Measurements from ENCODE around the gene MRAP. TPM values are rescaled to one million over a fixed set of nuclear protein-coding genes. Genes with fewer than 3 reads are reported as not detected.

Gene MRAP
- total and polyA plus RNA-seq, 2 donors (not counting 1 experiment from before 2014, with no cell fraction given) = not detected

GRCh38 chr21:32311621-32312020 is 13.0 kb downstream of the MRAP start:
- Histone ChIP-seq H3K4me2 (replicated peaks; ENCODE audit: low read depth, low read length, poor library complexity, severe bottlenecking) (no peak overlapping the region), H3K4me3 (ENCODE audit: control extremely low read depth in 1 of 5, extremely low read depth in 1 of 5, insufficient read depth in 1 of 5, low read depth in 2 of 5, low read length in 4 of 5) (no peak overlapping the region), H3K4me1 (ENCODE audit: control insufficient read depth in 2 of 2, insufficient read depth in 2 of 2, low read length in 2 of 2) (no peaks in the 10 kb centered on the region), H2AFZ (ENCODE audit: insufficient read depth, low read depth, low read length, poor library complexity, severe bottlenecking) (no peak overlapping the region), H3K79me2 (ENCODE audit: control insufficient read depth, insufficient read depth, low read length) (no peaks in the 10 kb centered on the region), H3K27ac (ENCODE audit: low read length in 2 of 2) (no peak overlapping the region), H3K27me3 (replicated peaks in 1 of 4; ENCODE audit: control extremely low read depth in 1 of 4, control insufficient read depth in 3 of 4, insufficient read depth in 4 of 4, low read length in 3 of 4) (no peaks in the 10 kb centered on the region), H4K20me1 (ENCODE audit: control insufficient read depth, insufficient read depth, low read length, poor library complexity, severe bottlenecking) (no peaks in the 10 kb centered on the region), H3K9ac (ENCODE audit: low read length) (no peak overlapping the region), H3K36me3 (replicated peaks in 1 of 2; ENCODE audit: control extremely low read depth in 1 of 2, control insufficient read depth in 1 of 2, extremely low read depth in 1 of 2, insufficient read depth in 2 of 2, low read length in 1 of 2) (peaks cover 0 to 39% of the 10 kb centered on the region in 2 experiments), H3K9me3 (ENCODE audit: control extremely low read depth in 1 of 3, control insufficient read depth in 2 of 3, insufficient read depth in 1 of 3, low read length in 2 of 3) (peaks cover 0 to 4% (median 0%) of the 10 kb centered on the region in 3 donors)
- ChIA-PET POLR2A (no interaction called here), CTCF (interaction anchor here (0.7 kb wide), 1 partner anchor 35 kb away, joined by 3 read pairs; no protein-coding TSS in a partner anchor)
- Mint-ChIP-seq H3K4me3 (no peak overlapping the region), H3K9me3 (ENCODE audit: insufficient read depth) (no peaks in the 10 kb centered on the region), H3K27me3 (no peaks in the 10 kb centered on the region), H3K4me1 (no peaks in the 10 kb centered on the region), H3K27ac (no peak overlapping the region)
- intact Hi-C loops (cut with micrococcal nuclease) = no loop called here
- no peak for ATAC-seq (ENCODE audit: low read depth)
- 99% methylated on average over 9 of the region's 9 CpGs for WGBS (ENCODE audit: insufficient coverage)
- TF ChIP-seq EZH2 (IDR thresholded peaks at IDR 0.05; ENCODE audit: borderline replicate concordance, insufficient read depth, low read depth, low read length, poor library complexity, severe bottlenecking) (no peak), CTCF (IDR thresholded peaks at IDR 0.05) (no peak)
- no peak for DNase-seq

GRCh38 chr21:32312326-32312725 is 13.7 kb downstream of the MRAP start:
- intact Hi-C loops (cut with micrococcal nuclease) = no loop called here
- ChIA-PET CTCF (no interaction called here), POLR2A (no interaction called here)
- Mint-ChIP-seq H3K27ac (no peak overlapping the region), H3K4me1 (no peaks in the 10 kb centered on the region), H3K27me3 (no peaks in the 10 kb centered on the region), H3K4me3 (no peak overlapping the region), H3K9me3 (ENCODE audit: insufficient read depth) (no peaks in the 10 kb centered on the region)
- Histone ChIP-seq H3K9me3 (ENCODE audit: control extremely low read depth in 1 of 3, control insufficient read depth in 2 of 3, insufficient read depth in 1 of 3, low read length in 2 of 3) (peaks cover 0 to 4% (median 0%) of the 10 kb centered on the region in 3 donors), H3K4me2 (replicated peaks; ENCODE audit: low read depth, low read length, poor library complexity, severe bottlenecking) (no peak overlapping the region), H3K36me3 (replicated peaks in 1 of 2; ENCODE audit: control extremely low read depth in 1 of 2, control insufficient read depth in 1 of 2, extremely low read depth in 1 of 2, insufficient read depth in 2 of 2, low read length in 1 of 2) (peaks cover 0 to 45% of the 10 kb centered on the region in 2 experiments), H3K9ac (ENCODE audit: low read length) (no peak overlapping the region), H2AFZ (ENCODE audit: insufficient read depth, low read depth, low read length, poor library complexity, severe bottlenecking) (no peak overlapping the region), H3K27me3 (replicated peaks in 1 of 4; ENCODE audit: control extremely low read depth in 1 of 4, control insufficient read depth in 3 of 4, insufficient read depth in 4 of 4, low read length in 3 of 4) (no peaks in the 10 kb centered on the region), H3K27ac (ENCODE audit: low read length in 2 of 2) (no peak overlapping the region), H3K4me1 (ENCODE audit: control insufficient read depth in 2 of 2, insufficient read depth in 2 of 2, low read length in 2 of 2) (no peaks in the 10 kb centered on the region), H4K20me1 (ENCODE audit: control insufficient read depth, insufficient read depth, low read length, poor library complexity, severe bottlenecking) (no peaks in the 10 kb centered on the region), H3K4me3 (ENCODE audit: control extremely low read depth in 1 of 5, extremely low read depth in 1 of 5, insufficient read depth in 1 of 5, low read depth in 2 of 5, low read length in 4 of 5) (no peak overlapping the region), H3K79me2 (ENCODE audit: control insufficient read depth, insufficient read depth, low read length) (no peaks in the 10 kb centered on the region)
- TF ChIP-seq CTCF (IDR thresholded peaks at IDR 0.05) = no peak
- no peak for TF ChIP-seq EZH2 (IDR thresholded peaks at IDR 0.05; ENCODE audit: borderline replicate concordance, insufficient read depth, low read depth, low read length, poor library complexity, severe bottlenecking)
- ATAC-seq (ENCODE audit: low read depth) (no peak), DNase-seq (no peak)
- 100% methylated on average over 5 of the region's 5 CpGs for WGBS (ENCODE audit: insufficient coverage)

All from B cell (primary cell).